ENCODE results near the gene SYT6.

DNA sequence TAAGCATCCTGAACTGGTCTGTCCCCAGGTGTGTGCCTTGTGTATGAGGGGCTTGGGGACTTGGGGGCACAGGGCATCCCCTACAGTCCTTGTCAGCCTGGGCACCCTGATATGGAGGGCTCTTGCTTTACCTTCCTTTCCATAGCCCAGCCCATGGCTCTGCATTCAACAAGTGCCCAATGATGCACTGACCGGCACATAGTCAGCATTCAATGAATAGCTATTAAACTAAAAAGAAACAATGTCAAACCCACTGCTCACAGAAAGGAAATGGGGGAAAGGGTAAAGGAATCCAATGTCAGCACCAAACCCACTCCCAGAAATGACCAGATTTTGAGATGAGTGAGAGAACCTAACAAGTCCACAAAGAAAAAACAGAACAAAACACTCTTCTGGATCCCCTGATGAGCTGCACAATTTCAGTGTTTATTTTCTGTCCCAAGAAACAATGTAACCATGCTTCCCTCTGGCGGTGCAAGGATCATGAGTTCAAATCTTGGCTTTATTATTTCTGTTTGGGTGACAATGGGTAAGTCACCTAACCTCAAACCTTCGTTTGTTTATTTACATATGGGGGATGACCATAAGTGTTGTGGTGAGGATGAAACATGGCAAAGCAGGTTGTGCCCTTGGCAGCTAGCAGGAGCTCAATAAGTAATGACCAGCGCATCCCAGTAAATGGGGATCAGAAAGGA, 22.0 kb downstream of the SYT6 start:
- TF ChIP-seq POLR2AphosphoS5 (IDR thresholded peaks at IDR 0.05) = no peak
- TF ChIP-seq CTCF (IDR thresholded peaks at IDR 0.05) = no peak

All from gastroesophageal sphincter (tissue), 3 donors.